Right ventricle myocardium inferior (tissue), 1 donor: ENCODE data around the gene CHID1. TPM values are rescaled to one million over a fixed set of nuclear protein-coding genes. Genes with fewer than 3 reads are reported as not detected.

Experiments used
- ATAC-seq: fragments of 200-7000 bp; cut with Tn5 transposase; one replicate; pipeline ENCODE4 v1.9.1; 2020; ENCODE audit warnings: mild to moderate bottlenecking, moderate library complexity
- DNase-seq: peaks from one replicate; pipeline ENCODE4 v3.0.0; 2021; ENCODE audit errors: missing footprints
- intact Hi-C: fragments of 100-400 bp; cut with DNase I; formaldehyde crosslinking; loops from one replicate; pipeline ENCODE4 v1.11.0; 2022
- total RNA-seq: library from RNA; stranded (reverse); fragmentation: NEBNext Ultra II Directional; extraction: Animal tissue kit (Norgen Biotek cat#: 25700); gene quantifications from one replicate; pipeline ENCODE4 v1.2.1, GENCODE V29; 2021
- donor health status: DM: no; HTN: yes; CAD: no; lungs with severe emphysema.

The CHID1 gene
- total RNA-seq, 1 donor from 2014 or later: 49.4 TPM

DNA sequence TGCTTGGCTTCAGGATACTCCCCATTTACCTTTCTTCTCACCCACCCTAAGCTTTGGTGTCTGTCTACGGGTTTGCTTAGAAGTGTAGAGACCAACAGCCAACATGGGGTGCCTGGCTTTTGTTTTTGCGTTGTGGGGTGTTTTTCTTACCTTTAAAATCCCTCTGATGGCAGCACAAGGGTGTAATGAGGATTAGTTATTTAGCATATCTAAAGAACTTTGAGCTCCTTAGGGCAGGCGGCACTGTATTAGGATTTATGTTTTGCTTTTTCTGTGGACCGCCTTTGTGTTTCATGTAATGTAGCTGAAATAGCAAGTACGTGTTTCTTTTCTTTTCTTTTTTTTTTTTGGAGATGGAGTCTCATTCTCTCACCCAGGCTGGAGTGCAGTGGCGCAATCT, 23.9 kb upstream of the CHID1 start:
- no peak for ATAC-seq
- intact Hi-C loops: no loop called here
- no peak for DNase-seq

DNA sequence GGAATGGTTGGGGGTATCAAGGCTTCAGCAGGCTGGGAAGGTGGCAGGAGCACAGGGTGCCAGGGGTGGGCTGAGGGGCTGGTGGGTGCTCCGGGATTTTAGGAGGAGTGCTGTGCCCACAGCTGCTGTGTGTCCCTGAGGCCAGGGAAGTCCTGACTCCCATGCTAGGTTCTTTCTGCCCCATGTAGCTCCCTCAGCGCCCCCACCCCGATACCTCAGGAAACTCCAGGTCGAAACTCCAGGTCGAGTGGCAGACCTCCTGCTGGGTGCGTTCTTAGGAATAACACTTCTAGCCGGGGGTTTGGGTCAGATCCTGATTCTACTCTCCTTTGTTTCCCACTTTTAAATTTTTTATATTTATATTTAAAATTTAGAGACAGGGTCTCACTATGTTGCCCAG, 23.3 kb upstream of the CHID1 start:
- intact Hi-C loops: no loop called here
- no peak for DNase-seq
- no peak for ATAC-seq

DNA sequence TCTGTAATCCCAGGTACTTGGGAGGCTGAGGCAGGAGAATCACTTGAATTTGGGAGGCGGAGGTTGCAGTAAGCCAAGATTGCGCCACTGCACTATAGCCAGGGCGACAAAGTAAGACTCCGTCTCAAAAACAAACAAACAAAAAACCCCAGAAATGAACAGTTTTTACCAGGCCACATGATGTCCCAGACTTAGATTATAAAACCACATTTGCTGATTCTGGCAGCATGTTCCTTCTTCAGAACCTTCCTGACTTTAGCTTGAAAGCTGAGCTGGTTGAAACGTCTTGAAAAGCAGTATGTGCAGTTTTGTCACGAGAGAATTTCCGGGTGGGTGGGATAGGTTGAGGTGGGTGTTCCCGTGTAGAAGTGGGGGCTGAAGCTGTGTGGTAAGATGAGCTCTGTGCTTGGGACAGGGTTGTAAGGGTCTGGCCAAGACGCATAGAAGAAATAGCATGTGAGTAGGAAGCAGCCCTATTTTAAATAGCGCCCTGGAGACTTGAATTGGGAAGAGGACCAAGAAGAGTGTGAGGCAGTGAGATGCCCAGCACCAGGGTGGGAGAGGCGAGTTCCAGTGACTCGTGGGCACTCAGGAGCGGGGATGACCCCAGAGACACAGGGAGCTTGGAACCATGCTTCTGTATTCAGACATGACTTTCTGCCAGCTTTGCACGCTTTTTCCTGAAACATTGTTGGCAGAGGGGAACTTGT, 22.7 kb upstream of the CHID1 start:
- DNase-seq (no peak), ATAC-seq (peak; percentile 20)
- intact Hi-C loops: no loop called here

DNA sequence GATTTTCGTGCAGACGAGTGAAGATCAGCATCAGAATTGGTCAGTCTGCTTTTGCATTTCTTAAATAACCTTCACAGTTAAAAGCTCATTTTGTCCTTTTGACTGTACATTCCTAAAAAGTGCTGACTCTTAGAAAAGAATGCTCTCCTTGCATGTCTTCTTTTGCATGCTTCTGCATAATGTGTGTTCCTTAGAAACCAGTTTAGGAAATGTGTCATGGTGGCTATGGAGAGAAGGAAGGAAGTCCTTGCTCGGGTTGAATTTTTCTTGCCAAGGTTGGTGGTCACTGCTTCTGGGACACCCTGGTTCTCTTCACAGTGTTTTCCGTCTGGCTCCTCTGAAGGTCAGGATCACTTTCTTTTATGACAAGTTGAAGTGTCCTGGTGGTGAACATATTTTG, 21.8 kb upstream of the CHID1 start:
- intact Hi-C loops: no loop called here
- no peak for DNase-seq
- peak; percentile 47 for ATAC-seq

DNA sequence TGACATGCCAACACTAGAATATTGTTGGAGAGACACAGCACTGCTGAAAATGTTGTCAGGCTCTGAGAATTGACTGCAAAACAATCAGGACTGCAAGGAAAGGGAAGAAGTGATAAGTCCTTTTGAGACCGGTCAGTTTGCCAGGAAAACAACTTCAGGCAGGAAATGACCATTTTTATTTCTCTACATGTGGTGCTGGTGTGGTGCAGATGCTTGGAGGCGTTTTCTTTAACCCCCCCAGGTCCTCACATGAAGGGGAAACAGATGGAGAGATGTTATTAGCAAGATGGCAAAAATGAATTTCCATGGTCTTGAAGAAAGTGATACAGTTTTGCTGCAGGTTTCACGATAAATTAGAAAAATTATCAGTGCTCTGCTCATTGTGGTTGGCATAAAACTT, 20.8 kb upstream of the CHID1 start:
- ATAC-seq (no peak), DNase-seq (no peak)
- intact Hi-C loops: no loop called here

DNA sequence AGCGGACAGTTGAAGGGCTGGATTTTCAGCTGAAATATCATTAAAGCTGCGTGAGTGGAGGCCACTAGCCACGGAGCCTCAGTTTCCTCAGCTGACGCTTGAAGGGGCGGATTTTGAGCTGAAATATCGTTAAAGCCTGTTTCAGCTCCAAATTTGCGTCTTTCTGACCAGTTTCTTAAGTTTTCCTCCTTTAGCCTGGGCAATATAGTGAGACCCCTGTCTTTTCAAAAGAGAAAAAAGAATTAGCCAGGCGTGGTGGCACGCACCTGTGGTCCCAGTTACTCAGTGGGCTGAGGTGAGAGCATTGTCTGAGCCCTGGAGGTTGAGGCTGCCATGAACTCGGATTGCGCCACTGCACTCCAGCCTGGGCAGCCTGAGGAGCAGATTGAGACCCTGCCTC, 18.8 kb upstream of the CHID1 start:
- DNase-seq (no peak), ATAC-seq (no peak)
- intact Hi-C loops: loop anchor here (5.0 kb wide), 3 partner anchors 48 to 123 kb away; partner anchors contain the start of genes POLR2L and TSPAN4

DNA sequence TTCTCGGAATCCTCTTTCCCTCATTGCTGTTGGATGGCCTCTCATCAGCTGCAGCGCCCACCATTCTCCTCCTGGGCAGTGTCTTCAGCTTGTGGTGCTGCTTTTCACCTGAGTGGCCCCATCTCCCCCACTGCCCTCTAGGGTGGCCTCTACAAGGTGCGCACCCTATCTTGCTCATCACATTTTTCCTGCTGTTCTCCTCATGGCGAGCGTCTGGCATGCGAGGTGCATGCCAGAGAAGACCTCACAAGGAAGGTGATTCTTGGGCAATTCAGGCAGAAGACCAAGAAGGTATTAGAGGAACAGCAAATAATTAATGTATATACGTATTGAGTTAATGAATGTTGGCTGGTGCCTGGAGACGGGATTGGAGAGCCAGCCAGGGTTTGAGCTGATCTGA, 18.2 kb upstream of the CHID1 start:
- ATAC-seq: no peak
- intact Hi-C loops: loop anchor here (5.0 kb wide), 3 partner anchors 49 to 124 kb away; partner anchors contain the start of genes POLR2L and TSPAN4
- no peak for DNase-seq

DNA sequence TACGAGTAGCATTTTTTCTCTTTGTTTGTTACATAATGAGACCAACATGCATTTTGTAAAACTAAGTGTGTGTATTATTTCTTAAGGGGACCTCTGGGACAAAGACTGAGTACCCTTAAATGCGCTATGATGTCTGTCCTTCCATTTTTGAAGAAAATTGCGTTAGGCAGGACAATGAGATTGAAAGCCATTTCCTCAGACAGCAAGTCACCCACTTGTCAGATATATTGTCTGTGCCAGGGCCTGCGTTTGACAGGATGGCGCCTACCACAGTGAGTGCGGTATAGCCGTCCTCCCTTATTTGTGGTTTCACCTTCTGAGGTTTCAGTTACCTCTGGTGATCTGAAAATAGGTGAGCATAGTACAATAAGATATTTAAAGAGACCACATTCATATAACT, 17.3 kb upstream of the CHID1 start:
- intact Hi-C loops: loop anchor here (5.0 kb wide), 3 partner anchors 49 to 124 kb away; partner anchors contain the start of genes POLR2L and TSPAN4
- ATAC-seq: no peak
- DNase-seq: no peak

DNA sequence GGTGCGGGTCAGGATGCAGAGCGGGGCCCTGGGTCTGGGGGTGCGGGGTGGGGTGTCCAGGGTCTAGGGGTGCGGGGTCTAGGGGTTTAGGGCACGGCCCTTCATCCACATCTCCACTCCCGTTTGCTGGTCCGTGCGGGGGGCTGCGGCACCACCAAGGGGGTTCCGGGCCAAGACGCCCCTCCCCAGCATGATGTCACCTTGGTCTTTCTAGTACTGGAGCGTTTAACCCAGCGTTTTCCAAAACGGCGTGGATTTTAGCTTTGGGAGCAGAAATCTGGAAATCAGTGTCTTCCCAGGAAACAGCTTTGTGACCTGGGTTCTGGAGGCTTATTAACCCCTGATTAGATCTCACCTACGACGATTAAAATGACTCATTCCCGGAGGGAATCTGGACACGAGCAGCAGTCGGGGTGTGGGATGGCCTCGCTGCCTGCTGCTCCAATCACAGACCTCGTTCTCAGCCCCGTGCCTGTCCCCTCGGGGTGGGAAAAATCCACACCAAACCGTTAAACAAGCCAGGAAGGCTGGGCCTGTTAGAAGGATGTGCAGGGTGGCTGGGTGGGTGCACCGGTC, 15.8 kb upstream of the CHID1 start:
- ATAC-seq (peak; percentile 27), DNase-seq (no peak)
- intact Hi-C loops: loop anchor here (5.0 kb wide), 3 partner anchors 51 to 126 kb away; partner anchors contain the start of genes POLR2L and TSPAN4

DNA sequence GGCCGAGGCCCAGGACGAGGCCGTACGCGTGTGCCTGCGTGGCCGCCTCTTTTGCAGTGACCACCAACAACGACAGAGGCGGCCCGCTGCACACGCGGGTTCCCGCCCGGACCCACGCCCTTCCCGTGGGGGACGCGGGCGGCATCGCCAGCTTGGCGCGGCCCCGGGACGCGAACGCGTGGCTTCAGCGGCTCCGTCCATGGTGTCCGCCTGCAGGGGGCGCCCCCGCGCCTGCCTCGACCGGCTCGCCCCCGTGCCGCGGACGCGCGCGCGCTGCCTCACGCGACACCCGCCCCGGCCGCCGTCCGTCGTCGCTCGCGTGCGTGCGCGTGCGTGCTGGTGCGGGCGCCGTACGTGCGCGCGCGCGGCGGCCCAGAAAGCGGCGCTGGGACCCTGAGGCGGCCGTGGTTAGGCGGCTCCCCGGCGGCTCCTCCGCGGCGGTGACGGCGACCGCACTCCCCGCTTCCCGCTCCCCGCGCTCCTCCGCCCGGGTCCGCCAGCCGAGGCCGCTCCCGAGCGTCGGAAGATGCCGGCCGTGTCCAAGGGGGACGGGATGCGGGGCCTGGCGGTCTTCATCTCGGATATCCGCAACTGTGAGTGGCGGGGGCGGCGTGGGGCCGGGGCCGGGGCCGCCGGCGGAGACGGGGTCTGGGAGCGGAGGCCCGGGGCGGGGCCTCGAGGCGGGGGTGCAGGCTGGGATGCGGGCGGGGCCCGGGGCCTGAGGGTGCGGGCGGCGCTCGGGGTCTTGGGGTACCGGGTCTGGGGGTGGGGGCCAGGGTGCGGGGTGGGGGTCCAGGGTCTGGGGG, 15.1 kb upstream of the CHID1 start, which contains the start of gene AP2A2:
AP2A2 (plus strand) TSS at position 375 of the 806 bp plus-strand sequence; CDS start at position 527, 152 bp downstream.
- DNase-seq (peak; percentile 96), ATAC-seq (peak; percentile 90)
- intact Hi-C loops: loop anchor here (5.0 kb wide), 3 partner anchors 52 to 127 kb away; partner anchors contain the start of genes POLR2L and TSPAN4

DNA sequence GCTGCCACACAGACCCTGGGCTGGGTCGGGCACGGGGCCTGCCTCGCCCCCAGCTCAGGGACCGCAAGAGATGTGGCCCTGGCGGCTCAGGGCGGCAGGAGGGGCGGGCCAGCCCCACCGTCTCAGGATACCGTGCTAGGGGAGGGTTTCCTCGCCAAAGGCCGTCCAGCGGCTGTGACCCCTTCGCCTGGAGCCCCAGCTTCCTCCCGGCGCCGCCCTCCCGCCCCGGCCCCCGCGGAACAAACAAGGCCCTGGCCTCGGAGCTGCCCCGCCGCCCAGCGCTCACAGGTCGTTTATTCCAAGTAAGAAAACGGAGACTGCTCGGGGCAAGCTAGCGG, 14.5 kb upstream of the CHID1 start:
- DNase-seq (no peak), ATAC-seq (peak; percentile 9)
- intact Hi-C loops: loop anchor here (5.0 kb wide), 3 partner anchors 52 to 127 kb away; partner anchors contain the start of genes POLR2L and TSPAN4

DNA sequence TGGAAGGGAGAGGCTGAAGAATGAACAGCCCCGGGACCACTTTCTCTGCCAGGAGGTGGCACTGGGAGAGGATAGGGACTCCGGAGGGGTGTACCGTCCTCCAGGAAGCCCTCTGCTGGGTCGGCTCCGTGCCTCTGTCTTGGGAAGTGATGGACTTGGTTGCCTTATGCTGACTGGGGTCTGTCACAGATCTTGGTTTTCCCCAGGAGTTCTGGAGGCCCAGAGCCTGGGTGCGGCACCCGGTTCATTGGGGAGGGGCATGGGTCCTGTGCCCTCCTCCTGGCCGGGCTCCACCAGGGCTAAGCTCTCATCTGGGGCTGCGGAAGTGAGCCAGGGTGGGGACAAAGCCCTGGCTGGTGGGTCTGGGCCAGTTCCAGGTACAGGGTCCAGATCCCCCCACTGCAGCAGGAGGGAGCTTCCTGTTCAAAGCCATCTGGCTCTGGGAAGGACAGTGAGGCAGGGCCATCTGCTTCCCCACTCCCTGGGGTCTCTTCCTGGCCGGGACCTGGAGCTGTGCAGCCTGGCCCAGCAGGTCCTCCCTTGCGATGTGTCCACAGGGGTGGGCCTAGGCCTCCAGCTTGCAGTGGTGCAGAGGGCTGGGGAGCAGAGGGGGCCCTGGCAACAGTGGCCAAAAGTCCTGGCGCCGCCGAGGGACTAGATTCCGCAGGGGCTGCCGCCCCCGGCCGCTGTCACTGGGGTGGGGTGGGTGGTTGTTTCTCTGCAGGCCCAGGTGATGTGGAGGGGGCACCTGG, 14.0 kb upstream of the CHID1 start:
- ATAC-seq (peak; percentile 16), DNase-seq (no peak)
- intact Hi-C loops: loop anchor here (5.0 kb wide), 3 partner anchors 53 to 128 kb away; partner anchors contain the start of genes POLR2L and TSPAN4

DNA sequence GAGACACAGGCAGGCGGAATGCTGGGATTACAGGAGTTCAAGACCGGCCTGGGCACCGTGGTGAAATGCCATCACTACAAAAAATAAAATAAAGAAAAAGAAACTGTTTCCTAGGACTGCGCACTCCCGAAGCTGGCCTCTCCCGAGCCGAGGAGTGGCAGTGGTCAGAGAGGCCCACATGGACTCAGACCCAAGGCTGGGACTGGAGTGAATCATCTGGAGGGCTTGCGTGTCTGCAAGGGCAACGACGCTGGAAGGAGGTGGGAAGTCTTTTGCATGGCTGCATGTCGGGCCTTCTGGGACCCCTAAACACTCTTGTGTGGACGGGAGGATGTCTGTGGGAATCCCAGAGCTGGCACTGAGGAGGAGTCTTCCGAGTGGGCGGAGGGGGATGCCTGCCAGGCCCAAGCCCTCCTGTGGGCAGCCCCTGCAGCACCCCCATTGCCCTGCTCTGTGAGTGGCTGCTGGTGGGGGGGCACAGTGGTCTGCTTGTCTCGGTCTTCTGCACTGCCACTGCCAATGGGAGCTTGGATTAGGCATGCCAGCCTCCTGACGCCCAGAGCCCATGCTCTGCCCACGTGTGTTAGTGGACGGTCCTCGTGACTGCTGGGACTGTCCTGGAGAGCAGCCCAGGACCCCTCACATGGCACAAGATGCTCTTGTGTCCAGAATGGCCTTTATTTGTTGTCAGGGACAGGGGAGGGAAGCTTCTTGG, 13.2 kb upstream of the CHID1 start:
- intact Hi-C loops: no loop called here
- ATAC-seq: no peak
- no peak for DNase-seq

DNA sequence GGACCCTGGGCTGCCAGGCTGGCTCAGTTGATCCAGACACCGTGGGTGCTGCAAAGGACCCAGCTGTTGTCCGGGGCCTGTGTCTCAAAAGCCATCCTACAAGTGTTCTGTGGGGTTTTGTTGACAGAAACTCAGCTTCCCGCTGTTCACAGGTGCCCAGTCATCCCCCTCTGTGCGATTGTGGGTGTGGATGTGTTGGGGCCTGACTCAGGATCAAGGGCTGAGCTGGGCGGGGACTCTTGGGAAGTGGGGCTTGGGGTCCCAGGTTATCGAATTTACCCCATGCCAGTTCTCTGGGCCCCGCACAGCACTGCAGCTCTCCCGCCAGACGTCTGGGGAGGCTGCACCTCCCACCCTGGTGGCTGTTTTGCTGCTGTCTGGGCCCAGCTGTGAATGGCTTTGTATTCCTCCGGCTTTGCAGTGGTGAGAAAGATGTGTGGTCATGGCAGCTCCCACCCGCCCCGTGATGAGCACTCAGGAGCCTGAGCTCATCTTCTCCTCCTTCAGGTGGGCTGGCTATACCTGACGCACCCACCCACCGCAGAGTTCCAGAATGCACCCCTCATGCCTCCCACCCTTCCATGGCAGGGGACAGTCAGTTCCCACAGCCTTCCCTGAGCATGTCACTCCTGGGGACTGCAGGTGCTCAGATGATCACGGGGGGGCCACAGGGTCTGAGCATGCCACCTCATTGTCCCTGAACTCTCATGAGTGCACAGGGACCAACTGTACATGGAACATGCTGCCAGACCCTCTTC, 11.5 kb upstream of the CHID1 start:
- ATAC-seq (no peak), DNase-seq (peak; percentile 4)
- intact Hi-C loops: no loop called here

DNA sequence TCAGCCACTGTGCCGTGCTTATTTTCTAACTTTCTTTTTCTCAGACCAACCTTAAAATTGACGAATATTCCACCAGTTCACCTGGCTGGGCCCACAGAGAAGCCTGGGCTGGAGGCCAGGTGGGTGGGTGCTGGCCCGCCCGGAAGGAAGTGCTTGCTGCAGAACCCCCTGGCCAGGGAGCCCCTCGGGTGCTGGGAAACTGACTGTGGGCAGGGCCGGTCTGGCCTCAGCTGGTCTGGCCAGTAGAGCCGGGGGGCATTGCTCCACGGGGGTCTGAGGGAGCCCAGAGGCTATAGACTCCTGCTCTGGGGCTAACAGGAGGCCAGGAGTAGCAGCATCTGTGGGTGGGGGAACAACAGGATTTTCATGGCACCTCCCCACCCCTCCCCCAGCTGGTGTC, 6.8 kb upstream of the CHID1 start:
- intact Hi-C loops: no loop called here
- ATAC-seq (no peak), DNase-seq (no peak)

DNA sequence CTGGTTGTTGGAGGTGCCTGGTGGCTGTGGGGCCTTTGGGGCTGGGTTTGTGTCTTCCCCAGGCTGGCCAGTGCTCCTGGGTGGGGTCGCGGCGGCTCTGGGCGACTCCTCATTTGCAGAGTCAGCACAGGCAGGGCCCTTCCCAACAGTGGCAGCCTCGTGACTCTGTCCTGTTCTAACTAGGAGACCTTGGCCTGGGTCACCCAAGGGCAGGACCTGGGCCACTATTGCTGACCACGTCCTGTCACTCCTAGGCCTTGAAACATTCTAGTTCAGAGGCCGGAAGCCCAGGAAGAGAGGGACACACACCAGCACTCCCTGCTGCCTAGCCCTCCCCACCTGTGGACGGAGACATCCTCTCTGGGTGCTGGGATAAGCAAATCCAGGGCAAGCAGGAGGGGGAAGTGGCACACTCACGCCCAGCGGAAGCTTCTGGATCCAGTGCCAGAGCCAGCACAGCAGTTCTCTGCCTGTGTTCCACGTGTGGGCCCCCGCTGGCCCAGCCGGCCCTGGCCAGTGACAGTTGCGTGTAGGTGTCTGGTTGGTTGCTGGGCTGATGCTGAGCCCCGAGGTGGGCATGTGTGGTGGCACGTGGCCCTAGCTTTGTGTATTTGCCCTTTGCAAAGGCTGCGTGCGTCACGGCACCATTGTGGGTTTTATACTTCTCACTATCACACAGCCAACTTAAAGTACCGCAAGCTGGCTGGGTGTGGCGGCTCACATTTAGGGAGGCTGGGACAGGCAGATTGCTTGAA, 4.3 kb upstream of the CHID1 start:
- intact Hi-C loops: loop anchor here (5.0 kb wide), 1 partner anchor 73 kb away; the partner anchor contains the start of genes POLR2L and TSPAN4
- ATAC-seq: peak; percentile 42
- DNase-seq: peak; percentile 90

DNA sequence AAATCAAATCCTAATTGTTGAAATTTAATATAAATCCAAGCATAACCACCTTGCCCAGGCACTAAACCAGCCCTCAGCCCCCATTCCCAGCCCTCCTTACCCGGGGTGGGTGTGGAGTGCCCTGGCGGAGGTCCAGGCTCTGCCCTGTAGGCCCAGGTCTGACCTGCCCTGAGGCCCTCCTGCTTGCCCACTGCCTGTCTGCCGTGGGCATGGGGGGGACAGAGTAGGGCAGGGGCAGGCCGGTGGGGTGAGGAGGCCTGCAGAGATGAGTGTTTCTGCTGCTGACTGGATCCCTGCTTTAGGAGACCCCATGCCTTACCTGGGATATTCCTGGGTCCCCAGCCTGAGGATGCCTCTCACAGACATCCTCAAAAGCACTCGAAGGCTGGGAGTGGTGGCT, 3.6 kb upstream of the CHID1 start:
- DNase-seq (no peak), ATAC-seq (no peak)
- intact Hi-C loops: loop anchor here (5.0 kb wide), 1 partner anchor 72 kb away; the partner anchor contains the start of genes POLR2L and TSPAN4
